GM19463 (cell line): ENCODE results near the gene HOXA7.

Experiments used
- ATAC-seq: cut with Tn5 transposase; IDR thresholded peaks from one replicate; pipeline ENCODE4 v1.9.1; 2021; ENCODE audit warnings: mild to moderate bottlenecking, moderate library complexity; ENCODE audit not compliant: unreplicated experiment

The HOXA7 gene

GRCh38 chr7:27182285-27182841, 25.9 kb upstream of the HOXA7 start:
- ATAC-seq, result no peak

- ATAC-seq, result no peak
Measured at GRCh38 chr7:27181795-27182275, 25.4 kb upstream of the HOXA7 start.

- no peak for ATAC-seq
Measured at GRCh38 chr7:27180431-27181420, 24.3 kb upstream of the HOXA7 start.

- ATAC-seq, result no peak
Measured at GRCh38 chr7:27179503-27180430, 23.3 kb upstream of the HOXA7 start.

GRCh38 chr7:27179030-27179429, 22.6 kb upstream of the HOXA7 start:
- ATAC-seq, result no peak

GRCh38 chr7:27178366-27178765, 21.9 kb upstream of the HOXA7 start:
- no peak for ATAC-seq

- no peak for ATAC-seq
Measured at GRCh38 chr7:27177795-27178320, 21.4 kb upstream of the HOXA7 start.

GRCh38 chr7:27176962-27177794, 20.7 kb upstream of the HOXA7 start:
- no peak for ATAC-seq

- no peak for ATAC-seq
Measured at GRCh38 chr7:27176524-27176845, 20.0 kb upstream of the HOXA7 start.

GRCh38 chr7:27175626-27176523, 19.4 kb upstream of the HOXA7 start:
- no peak for ATAC-seq

GRCh38 chr7:27174874-27175625, 18.6 kb upstream of the HOXA7 start:
- no peak for ATAC-seq

- ATAC-seq, result no peak
Measured at GRCh38 chr7:27173956-27174873, 17.7 kb upstream of the HOXA7 start, which contains the start of gene HOXA10. Gene HOXA10 (minus strand): TSS chr7:27174320. CDS start chr7:27174306, 14 bp downstream.

GRCh38 chr7:27173511-27173955, 17.1 kb upstream of the HOXA7 start:
- peak; percentile 62 for ATAC-seq

- peak; percentile 23 for ATAC-seq
Measured at GRCh38 chr7:27172823-27173510, 16.5 kb upstream of the HOXA7 start.

- ATAC-seq, result no peak
Measured at GRCh38 chr7:27172315-27172774, 15.9 kb upstream of the HOXA7 start.

- ATAC-seq, result no peak
Measured at GRCh38 chr7:27171637-27172314, 15.3 kb upstream of the HOXA7 start.
